Measurements from ENCODE around the gene DAZAP2.
A peak's percentile ranks its signal among the peaks of the same experiment; 100 is the strongest.

DNA sequence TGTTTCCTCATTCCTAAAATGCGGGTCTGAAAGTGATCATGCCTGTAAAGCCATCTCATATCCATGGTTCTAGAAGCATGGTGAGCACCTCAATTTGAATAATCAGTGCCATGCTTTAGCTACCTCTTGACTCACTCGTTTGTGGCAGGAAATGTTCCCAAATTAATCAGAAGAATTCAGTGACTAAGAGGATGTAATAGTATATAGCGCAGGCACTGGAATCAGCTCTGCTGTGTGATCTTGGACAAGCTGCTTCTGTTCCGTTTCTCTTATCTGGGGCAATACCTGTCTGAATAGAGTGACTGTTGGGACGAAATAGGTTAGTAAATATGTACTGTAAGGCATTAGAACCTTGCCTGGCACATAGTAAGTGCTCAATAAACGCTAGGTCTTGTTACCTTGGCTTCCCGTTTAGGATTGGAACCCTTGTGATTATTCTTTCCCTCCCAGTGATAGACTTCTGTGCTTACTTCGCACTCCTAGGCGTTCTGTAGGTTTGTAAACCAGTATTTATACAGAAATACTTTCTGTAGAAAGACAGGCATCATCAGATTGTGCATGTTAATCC is 32.4 kb downstream of the DAZAP2 start:
- TF ChIP-seq BHLHE40 (IDR thresholded peaks at IDR 0.05; ENCODE audit: low read depth, low read length) (no peak), POLR2A (IDR thresholded peaks at IDR 0.05; ENCODE audit: low read depth, low read length) (no peak), RAD21 (IDR thresholded peaks at IDR 0.05; ENCODE audit: low read length) (no peak), MAFK (IDR thresholded peaks at IDR 0.05; ENCODE audit: low read depth, low read length) (no peak), RCOR1 (IDR thresholded peaks at IDR 0.05; ENCODE audit: insufficient replicate concordance, low read length) (no peak), CEBPB (IDR thresholded peaks at IDR 0.05; ENCODE audit: low read depth, low read length) (no peak), RFX5 (IDR thresholded peaks at IDR 0.05; ENCODE audit: low read depth, low read length) (no peak), MXI1 (IDR thresholded peaks at IDR 0.05; ENCODE audit: borderline replicate concordance, low read depth, low read length) (peak; percentile 84)
- TF ChIP-seq, protein P1, sequence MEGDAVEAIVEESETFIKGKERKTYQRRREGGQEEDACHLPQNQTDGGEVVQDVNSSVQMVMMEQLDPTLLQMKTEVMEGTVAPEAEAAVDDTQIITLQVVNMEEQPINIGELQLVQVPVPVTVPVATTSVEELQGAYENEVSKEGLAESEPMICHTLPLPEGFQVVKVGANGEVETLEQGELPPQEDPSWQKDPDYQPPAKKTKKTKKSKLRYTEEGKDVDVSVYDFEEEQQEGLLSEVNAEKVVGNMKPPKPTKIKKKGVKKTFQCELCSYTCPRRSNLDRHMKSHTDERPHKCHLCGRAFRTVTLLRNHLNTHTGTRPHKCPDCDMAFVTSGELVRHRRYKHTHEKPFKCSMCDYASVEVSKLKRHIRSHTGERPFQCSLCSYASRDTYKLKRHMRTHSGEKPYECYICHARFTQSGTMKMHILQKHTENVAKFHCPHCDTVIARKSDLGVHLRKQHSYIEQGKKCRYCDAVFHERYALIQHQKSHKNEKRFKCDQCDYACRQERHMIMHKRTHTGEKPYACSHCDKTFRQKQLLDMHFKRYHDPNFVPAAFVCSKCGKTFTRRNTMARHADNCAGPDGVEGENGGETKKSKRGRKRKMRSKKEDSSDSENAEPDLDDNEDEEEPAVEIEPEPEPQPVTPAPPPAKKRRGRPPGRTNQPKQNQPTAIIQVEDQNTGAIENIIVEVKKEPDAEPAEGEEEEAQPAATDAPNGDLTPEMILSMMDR (conservative IDR thresholded peaks at IDR 0.05; ENCODE audit: low read depth, low read length): no peak
- TF ChIP-seq, protein P2, sequence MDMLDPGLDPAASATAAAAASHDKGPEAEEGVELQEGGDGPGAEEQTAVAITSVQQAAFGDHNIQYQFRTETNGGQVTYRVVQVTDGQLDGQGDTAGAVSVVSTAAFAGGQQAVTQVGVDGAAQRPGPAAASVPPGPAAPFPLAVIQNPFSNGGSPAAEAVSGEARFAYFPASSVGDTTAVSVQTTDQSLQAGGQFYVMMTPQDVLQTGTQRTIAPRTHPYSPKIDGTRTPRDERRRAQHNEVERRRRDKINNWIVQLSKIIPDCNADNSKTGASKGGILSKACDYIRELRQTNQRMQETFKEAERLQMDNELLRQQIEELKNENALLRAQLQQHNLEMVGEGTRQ (IDR thresholded peaks at IDR 0.05; ENCODE audit: low read depth, low read length): no peak
